ENCODE measurements around the gene TMPRSS9.

Gene TMPRSS9

GRCh38 chr19:2320049-2320448 lies 40.0 kb upstream of the TMPRSS9 start:
- TF ChIP-seq POLR2A (IDR thresholded peaks at IDR 0.05; ENCODE audit: low read depth, low read length), result no peak
- TF ChIP-seq SPI1 (IDR thresholded peaks at IDR 0.05; ENCODE audit: low read depth, low read length), result no peak
- no peak for TF ChIP-seq TAF1 (IDR thresholded peaks at IDR 0.05; ENCODE audit: low read depth, low read length)
- TF ChIP-seq PAX5 (IDR thresholded peaks at IDR 0.05; ENCODE audit: insufficient read depth, low read length, severe bottlenecking), result no peak
- DNase-seq (ENCODE audit: insufficient read length, low spot score), result no peak
- FAIRE-seq, result no peak

GRCh38 chr19:2320939-2321338 lies 39.1 kb upstream of the TMPRSS9 start:
- DNase-seq (ENCODE audit: insufficient read length, low spot score), result no peak

GRCh38 chr19:2321565-2322283 lies 38.3 kb upstream of the TMPRSS9 start:
- FAIRE-seq (no peak), DNase-seq (ENCODE audit: insufficient read length, low spot score) (no peak)
- TF ChIP-seq POLR2A (IDR thresholded peaks at IDR 0.05; ENCODE audit: low read depth, low read length), result no peak
- TF ChIP-seq SPI1 (IDR thresholded peaks at IDR 0.05; ENCODE audit: low read depth, low read length), result no peak
- TF ChIP-seq POU2F2 (IDR thresholded peaks at IDR 0.05; ENCODE audit: low read depth, low read length), result no peak
- no peak for TF ChIP-seq PAX5 (IDR thresholded peaks at IDR 0.05; ENCODE audit: insufficient read depth, low read length, severe bottlenecking)
- TF ChIP-seq TAF1 (IDR thresholded peaks at IDR 0.05; ENCODE audit: low read depth, low read length), result no peak
- TF ChIP-seq POLR2AphosphoS5 (IDR thresholded peaks at IDR 0.05; ENCODE audit: low read depth, low read length), result no peak

More at GRCh38 chr19:2320939-2321338, 39.1 kb upstream of the TMPRSS9 start:
- TF ChIP-seq PAX5 (IDR thresholded peaks at IDR 0.05; ENCODE audit: insufficient read depth, low read length, severe bottlenecking) (no peak), TAF1 (IDR thresholded peaks at IDR 0.05; ENCODE audit: low read depth, low read length) (no peak), SPI1 (IDR thresholded peaks at IDR 0.05; ENCODE audit: low read depth, low read length) (no peak), POLR2AphosphoS5 (IDR thresholded peaks at IDR 0.05; ENCODE audit: low read depth, low read length) (peak; percentile 68; the same call in 1 of the 2 replicates), POLR2A (IDR thresholded peaks at IDR 0.05; ENCODE audit: low read depth, low read length) (no peak), POU2F2 (IDR thresholded peaks at IDR 0.05; ENCODE audit: low read depth, low read length) (no peak)
- FAIRE-seq, result no peak

- TF ChIP-seq TAF1 (IDR thresholded peaks at IDR 0.05; ENCODE audit: low read depth, low read length) (no peak), POU2F2 (IDR thresholded peaks at IDR 0.05; ENCODE audit: low read depth, low read length) (no peak), POLR2AphosphoS5 (IDR thresholded peaks at IDR 0.05; ENCODE audit: low read depth, low read length) (no peak), PAX5 (IDR thresholded peaks at IDR 0.05; ENCODE audit: insufficient read depth, low read length, severe bottlenecking) (no peak), SPI1 (IDR thresholded peaks at IDR 0.05; ENCODE audit: low read depth, low read length) (no peak), POLR2A (IDR thresholded peaks at IDR 0.05; ENCODE audit: low read depth, low read length) (no peak)
- FAIRE-seq, result no peak
- no peak for DNase-seq (ENCODE audit: insufficient read length, low spot score)
These were observed 36.4 kb upstream of the TMPRSS9 start for GRCh38 chr19:2323707-2324106.

- FAIRE-seq (peak; percentile 88), DNase-seq (ENCODE audit: insufficient read length, low spot score) (no peak)
- TF ChIP-seq PAX5 (IDR thresholded peaks at IDR 0.05; ENCODE audit: insufficient read depth, low read length, severe bottlenecking) (peak; percentile 10), SPI1 (IDR thresholded peaks at IDR 0.05; ENCODE audit: low read depth, low read length) (no peak)
These were observed 35.7 kb upstream of the TMPRSS9 start for GRCh38 chr19:2324220-2324948.

- DNase-seq (ENCODE audit: insufficient read length, low spot score) (no peak), FAIRE-seq (peak; percentile 81)
- TF ChIP-seq POLR2AphosphoS5 (IDR thresholded peaks at IDR 0.05; ENCODE audit: low read depth, low read length) (no peak), POU2F2 (IDR thresholded peaks at IDR 0.05; ENCODE audit: low read depth, low read length) (no peak), POLR2A (IDR thresholded peaks at IDR 0.05; ENCODE audit: low read depth, low read length) (no peak), SPI1 (IDR thresholded peaks at IDR 0.05; ENCODE audit: low read depth, low read length) (no peak), TAF1 (IDR thresholded peaks at IDR 0.05; ENCODE audit: low read depth, low read length) (no peak), PAX5 (IDR thresholded peaks at IDR 0.05; ENCODE audit: insufficient read depth, low read length, severe bottlenecking) (no peak)
These were observed 34.6 kb upstream of the TMPRSS9 start for GRCh38 chr19:2325281-2326046.

GRCh38 chr19:2326699-2327360 lies 33.2 kb upstream of the TMPRSS9 start:
- FAIRE-seq, result no peak
- TF ChIP-seq POLR2AphosphoS5 (IDR thresholded peaks at IDR 0.05; ENCODE audit: low read depth, low read length) (no peak), POLR2A (IDR thresholded peaks at IDR 0.05; ENCODE audit: low read depth, low read length) (no peak), TAF1 (IDR thresholded peaks at IDR 0.05; ENCODE audit: low read depth, low read length) (no peak), SPI1 (IDR thresholded peaks at IDR 0.05; ENCODE audit: low read depth, low read length) (no peak), PAX5 (IDR thresholded peaks at IDR 0.05; ENCODE audit: insufficient read depth, low read length, severe bottlenecking) (no peak), POU2F2 (IDR thresholded peaks at IDR 0.05; ENCODE audit: low read depth, low read length) (no peak)
- DNase-seq (ENCODE audit: insufficient read length, low spot score), result no peak

GRCh38 chr19:2327773-2328400 lies 32.2 kb upstream of the TMPRSS9 start:
- peak; percentile 71 for DNase-seq (ENCODE audit: insufficient read length, low spot score)

More at GRCh38 chr19:2327773-2328400, 32.2 kb upstream of the TMPRSS9 start:
- TF ChIP-seq POLR2A (IDR thresholded peaks at IDR 0.05; ENCODE audit: low read depth, low read length) (no peak), POU2F2 (IDR thresholded peaks at IDR 0.05; ENCODE audit: low read depth, low read length) (no peak), TAF1 (IDR thresholded peaks at IDR 0.05; ENCODE audit: low read depth, low read length) (0 out of 2 replicates have a peak, but pooled peaks have one; percentile 40), PAX5 (IDR thresholded peaks at IDR 0.05; ENCODE audit: insufficient read depth, low read length, severe bottlenecking) (no peak), SPI1 (IDR thresholded peaks at IDR 0.05; ENCODE audit: low read depth, low read length) (peak; percentile 67), POLR2AphosphoS5 (IDR thresholded peaks at IDR 0.05; ENCODE audit: low read depth, low read length) (peak; percentile 37; the same call in 1 of the 2 replicates)
- FAIRE-seq, result peak; percentile 93

Data from GM12891 (cell line).